ENCODE results near the gene DYSF.

DNA sequence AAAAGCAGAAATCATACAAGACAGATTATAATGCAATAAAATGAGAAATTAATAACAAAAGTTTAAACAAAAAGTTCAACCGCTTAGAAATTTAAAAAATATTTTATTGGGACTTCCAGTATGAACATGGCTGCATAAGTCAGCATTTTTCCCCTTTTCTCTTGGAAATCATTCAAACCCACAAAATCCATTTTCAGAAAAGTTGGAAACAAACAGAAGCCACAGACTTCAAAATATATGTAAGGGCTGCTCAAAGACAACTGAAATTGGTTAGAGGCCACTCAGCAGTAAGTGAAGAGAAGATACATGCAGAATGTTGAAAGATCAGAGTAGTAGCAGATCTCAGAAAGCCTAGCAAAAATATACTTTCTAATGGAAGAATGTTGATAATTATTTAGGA is 194.0 kb downstream of the DYSF start:
- TF ChIP-seq, protein P1, sequence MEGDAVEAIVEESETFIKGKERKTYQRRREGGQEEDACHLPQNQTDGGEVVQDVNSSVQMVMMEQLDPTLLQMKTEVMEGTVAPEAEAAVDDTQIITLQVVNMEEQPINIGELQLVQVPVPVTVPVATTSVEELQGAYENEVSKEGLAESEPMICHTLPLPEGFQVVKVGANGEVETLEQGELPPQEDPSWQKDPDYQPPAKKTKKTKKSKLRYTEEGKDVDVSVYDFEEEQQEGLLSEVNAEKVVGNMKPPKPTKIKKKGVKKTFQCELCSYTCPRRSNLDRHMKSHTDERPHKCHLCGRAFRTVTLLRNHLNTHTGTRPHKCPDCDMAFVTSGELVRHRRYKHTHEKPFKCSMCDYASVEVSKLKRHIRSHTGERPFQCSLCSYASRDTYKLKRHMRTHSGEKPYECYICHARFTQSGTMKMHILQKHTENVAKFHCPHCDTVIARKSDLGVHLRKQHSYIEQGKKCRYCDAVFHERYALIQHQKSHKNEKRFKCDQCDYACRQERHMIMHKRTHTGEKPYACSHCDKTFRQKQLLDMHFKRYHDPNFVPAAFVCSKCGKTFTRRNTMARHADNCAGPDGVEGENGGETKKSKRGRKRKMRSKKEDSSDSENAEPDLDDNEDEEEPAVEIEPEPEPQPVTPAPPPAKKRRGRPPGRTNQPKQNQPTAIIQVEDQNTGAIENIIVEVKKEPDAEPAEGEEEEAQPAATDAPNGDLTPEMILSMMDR (optimal IDR thresholded peaks at IDR 0.05 in 1 of 3, IDR thresholded peaks at IDR 0.05 in 1 of 3, conservative IDR thresholded peaks at IDR 0.05 in 1 of 3; ENCODE audit: extremely low read depth in 1 of 3, insufficient read depth in 2 of 3, low read length in 3 of 3), result no peak
- TF ChIP-seq EZH2 (IDR thresholded peaks at IDR 0.05; ENCODE audit: low read length), result no peak

Data from keratinocyte (primary cell).